ENCODE data around the gene METTL27. TPM values are rescaled to one million over a fixed set of nuclear protein-coding genes. Genes with fewer than 3 reads are reported as not detected.

Gene METTL27
- total and polyA plus RNA-seq, 10 donors = 0.59 to 8.5 (median 2.9) TPM

- no peak for DNase-seq
- 83 to 90% (median 89%) methylated on average over 11 to 12 of the region's 12 CpGs for WGBS, 5 donors
- Histone ChIP-seq H3K9me3 (no peaks in the 10 kb centered on the region), H3K36me3 (no peaks in the 10 kb centered on the region), H3K27ac (no peak overlapping the region), H3K4me1 (peaks cover 0 to 30% (median 12%) of the 10 kb centered on the region in 6 donors), H3K4me3 (no peak overlapping the region), H3K27me3 (replicated peaks in 1 of 7) (no peaks in the 10 kb centered on the region)
- intact Hi-C loops (cut with DNase I; ENCODE audit: low total_unique reads) = no loop called here
- TF ChIP-seq CTCF (IDR thresholded peaks at IDR 0.05 in 8 of 11, conservative IDR thresholded peaks at IDR 0.05 in 3 of 11) (no peak), POLR2A (IDR thresholded peaks at IDR 0.05) (no peak), POLR2AphosphoS5 (IDR thresholded peaks at IDR 0.05) (no peak)
Observed at GRCh38 chr7:73876973-73877372, 34.7 kb upstream of the METTL27 start.

GRCh38 chr7:73876361-73876760 lies 34.0 kb upstream of the METTL27 start:
- H3K27ac ChIP-seq = no peak overlapping the region
- 91 to 96% (median 94%) methylated on average over 8 of the region's 8 CpGs for WGBS, 5 donors
- no peaks in the 10 kb centered on the region for H3K9me3 ChIP-seq
- intact Hi-C loops (cut with DNase I; ENCODE audit: low total_unique reads) = no loop called here
- no peak for TF ChIP-seq POLR2A (IDR thresholded peaks at IDR 0.05)
- no peak for TF ChIP-seq CTCF (IDR thresholded peaks at IDR 0.05 in 8 of 11, conservative IDR thresholded peaks at IDR 0.05 in 3 of 11)
- TF ChIP-seq POLR2AphosphoS5 (IDR thresholded peaks at IDR 0.05) = no peak
- no peaks in the 10 kb centered on the region for H3K27me3 ChIP-seq (replicated peaks in 1 of 7)
- DNase-seq = no peak
- H3K4me3 ChIP-seq = no peak overlapping the region
- no peaks in the 10 kb centered on the region for H3K36me3 ChIP-seq
- peaks cover 0 to 25% (median 12%) of the 10 kb centered on the region in 6 donors for H3K4me1 ChIP-seq

GRCh38 chr7:73872056-73872908 lies 30.0 kb upstream of the METTL27 start:
- no peaks in the 10 kb centered on the region for H3K36me3 ChIP-seq
- H3K27me3 ChIP-seq (replicated peaks in 1 of 7) = no peaks in the 10 kb centered on the region
- no peak overlapping the region for H3K4me3 ChIP-seq
- WGBS, 5 donors = 79 to 89% (median 86%) methylated on average over 11 to 13 of the region's 13 CpGs
- peaks cover 0 to 21% (median 8%) of the 10 kb centered on the region in 6 donors for H3K4me1 ChIP-seq
- H3K27ac ChIP-seq = no peak overlapping the region
- H3K9me3 ChIP-seq = no peaks in the 10 kb centered on the region
- TF ChIP-seq POLR2A (IDR thresholded peaks at IDR 0.05) (no peak), CTCF (IDR thresholded peaks at IDR 0.05 in 8 of 11, conservative IDR thresholded peaks at IDR 0.05 in 3 of 11) (no peak), POLR2AphosphoS5 (IDR thresholded peaks at IDR 0.05) (no peak)
- DNase-seq = no peak
- intact Hi-C loops (cut with DNase I; ENCODE audit: low total_unique reads) = no loop called here

- Histone ChIP-seq H3K36me3 (no peaks in the 10 kb centered on the region), H3K4me1 (peaks cover 0 to 21% (median 8%) of the 10 kb centered on the region in 6 donors), H3K9me3 (no peaks in the 10 kb centered on the region), H3K27ac (no peak overlapping the region), H3K27me3 (replicated peaks in 1 of 7) (no peaks in the 10 kb centered on the region), H3K4me3 (no peak overlapping the region)
- intact Hi-C loops (cut with DNase I; ENCODE audit: low total_unique reads) = no loop called here
- DNase-seq = no peak
- TF ChIP-seq POLR2AphosphoS5 (IDR thresholded peaks at IDR 0.05) (no peak), POLR2A (IDR thresholded peaks at IDR 0.05) (no peak), CTCF (IDR thresholded peaks at IDR 0.05 in 8 of 11, conservative IDR thresholded peaks at IDR 0.05 in 3 of 11) (no peak)
- WGBS, 5 donors = 83 to 91% (median 87%) methylated on average over 11 to 20 of the region's 20 CpGs
Observed at GRCh38 chr7:73871163-73872011, 29.1 kb upstream of the METTL27 start.

All from spleen (tissue), 11 donors.